RWPE1 (cell line): ENCODE results near the gene LAMA5.
A peak's percentile ranks its signal among the peaks of the same experiment; 100 is the strongest.

Source experiments
- CTCF ChIA-PET: fragments of 350-600 bp; sonication (Branson Sonifier 250); formaldehyde crosslinking; extraction: SDS; loops from one replicate; lab custom pipeline; 2021; lab: Yijun Ruan, JAX
- POLR2A ChIA-PET: fragments of 400-600 bp; formaldehyde crosslinking; extraction: SDS; loops from one replicate; lab custom pipeline; 2020; ENCODE audit warnings: antibody characterized with exemption; ENCODE audit not compliant: low non-redundant PET; lab: Yijun Ruan, JAX
- DNase-seq: peaks from one replicate; pipeline ENCODE4 v3.0.0; 2012; ENCODE audit warnings: low spot score
- H3K27ac ChIP-seq: fragments of 450-650 bp; 2 replicates; pipeline ENCODE4 v1.5.1; 2017
- TF ChIP-seq, protein P1 (sequence below): fragments of 450-650 bp; conservative IDR thresholded peaks from 2 replicates; pipeline ENCODE4 v1.5.1; 2017; ENCODE audit warnings: low read depth, mild to moderate bottlenecking

The LAMA5 gene

DNA sequence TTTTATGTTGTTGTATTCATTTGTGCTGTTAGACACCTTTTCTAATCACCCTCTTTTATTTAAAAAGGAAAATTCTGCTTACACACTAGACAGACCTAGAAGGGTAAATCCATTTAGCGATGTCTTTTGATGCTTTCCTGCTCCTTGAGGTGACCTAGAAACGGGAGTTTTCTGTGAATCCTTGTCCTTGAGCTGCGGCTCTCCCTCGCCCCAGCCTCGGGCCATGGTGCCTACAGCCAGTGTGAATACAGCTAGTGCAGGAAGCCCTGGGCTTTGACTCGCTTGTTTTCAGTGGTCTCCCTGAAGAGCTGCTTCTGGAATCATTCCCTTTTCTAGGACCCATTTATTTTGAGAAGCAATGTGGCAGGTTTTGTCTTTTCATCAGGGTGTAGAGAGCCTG lies 82.0 kb downstream of the LAMA5 start:
- POLR2A ChIA-PET: interaction anchor here (0.6 kb wide), 1 partner anchor 20 kb away, joined by 4 read pairs; no protein-coding TSS in a partner anchor
- CTCF ChIA-PET: interaction anchor here (0.6 to 0.8 kb wide), 2 partner anchors 11 to 33 kb away, joined by 3 read pairs; no protein-coding TSS in a partner anchor

DNA sequence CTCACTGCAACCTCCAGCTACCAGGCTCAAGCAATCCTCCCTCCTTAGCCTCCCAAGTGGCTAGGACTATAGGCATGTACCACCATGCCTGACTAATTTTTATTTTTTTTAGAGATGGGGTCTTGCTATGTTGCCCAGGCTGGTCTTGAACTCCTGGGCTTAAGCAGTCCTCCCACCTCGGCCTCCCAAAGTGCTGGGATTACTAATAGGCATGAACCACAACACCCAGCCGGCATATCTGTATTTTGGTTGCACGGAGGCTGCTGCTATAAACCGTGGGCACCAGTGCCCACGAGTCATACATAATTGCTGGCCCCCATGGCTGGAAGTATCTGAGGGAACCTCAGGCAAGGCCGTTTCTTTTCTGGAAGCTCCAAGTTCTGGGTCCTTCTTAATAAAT lies 82.7 kb downstream of the LAMA5 start:
- ChIA-PET CTCF (interaction anchor here (0.5 to 1.0 kb wide), 5 partner anchors 10 to 352 kb away, joined by 3 to 4 read pairs (median 3); no protein-coding TSS in a partner anchor), POLR2A (no interaction called here)
- no peak overlapping the region for H3K27ac ChIP-seq
- no peak for DNase-seq
- TF ChIP-seq, protein P1, sequence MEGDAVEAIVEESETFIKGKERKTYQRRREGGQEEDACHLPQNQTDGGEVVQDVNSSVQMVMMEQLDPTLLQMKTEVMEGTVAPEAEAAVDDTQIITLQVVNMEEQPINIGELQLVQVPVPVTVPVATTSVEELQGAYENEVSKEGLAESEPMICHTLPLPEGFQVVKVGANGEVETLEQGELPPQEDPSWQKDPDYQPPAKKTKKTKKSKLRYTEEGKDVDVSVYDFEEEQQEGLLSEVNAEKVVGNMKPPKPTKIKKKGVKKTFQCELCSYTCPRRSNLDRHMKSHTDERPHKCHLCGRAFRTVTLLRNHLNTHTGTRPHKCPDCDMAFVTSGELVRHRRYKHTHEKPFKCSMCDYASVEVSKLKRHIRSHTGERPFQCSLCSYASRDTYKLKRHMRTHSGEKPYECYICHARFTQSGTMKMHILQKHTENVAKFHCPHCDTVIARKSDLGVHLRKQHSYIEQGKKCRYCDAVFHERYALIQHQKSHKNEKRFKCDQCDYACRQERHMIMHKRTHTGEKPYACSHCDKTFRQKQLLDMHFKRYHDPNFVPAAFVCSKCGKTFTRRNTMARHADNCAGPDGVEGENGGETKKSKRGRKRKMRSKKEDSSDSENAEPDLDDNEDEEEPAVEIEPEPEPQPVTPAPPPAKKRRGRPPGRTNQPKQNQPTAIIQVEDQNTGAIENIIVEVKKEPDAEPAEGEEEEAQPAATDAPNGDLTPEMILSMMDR: no peak

More for the DNA sequence above, 82.0 kb downstream of the LAMA5 start:
- peak overlapping the region; percentile 6; the same call in 1 of the 2 replicates for H3K27ac ChIP-seq
- no peak for DNase-seq
- TF ChIP-seq, protein P1: no peak

DNA sequence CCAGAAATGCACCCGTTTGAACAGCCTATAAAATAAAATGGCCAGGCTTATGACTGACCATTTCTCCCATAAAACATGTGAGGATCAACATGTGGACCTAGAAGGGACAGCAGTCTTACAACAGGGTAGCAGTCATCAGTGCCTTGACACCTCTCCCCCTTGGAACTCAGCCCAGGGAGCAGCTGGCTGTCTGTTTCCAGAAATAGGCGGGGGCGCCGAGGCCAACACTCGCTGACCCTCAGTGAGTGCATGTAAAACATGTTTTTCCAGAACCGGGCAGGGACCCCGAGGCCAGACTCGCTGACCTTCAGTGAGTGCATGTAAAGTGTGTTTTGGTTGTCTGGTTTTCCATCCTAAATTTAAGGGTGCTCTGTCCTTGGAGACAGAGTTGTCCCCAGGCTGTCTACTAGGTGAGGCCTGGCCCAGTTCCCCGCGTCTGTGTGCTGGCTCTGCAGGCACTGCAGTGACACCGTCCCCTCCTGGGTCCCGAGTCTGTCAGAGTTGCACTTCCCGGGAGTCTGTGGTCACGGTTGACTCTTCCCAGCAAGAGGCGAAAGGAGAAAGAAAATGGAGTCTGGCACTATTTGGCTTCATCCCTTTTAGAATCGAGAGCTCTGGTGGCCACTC lies 84.1 kb downstream of the LAMA5 start:
- ChIA-PET CTCF (interaction anchor here (0.7 kb wide), 1 partner anchor 87 kb away, joined by 3 read pairs; no protein-coding TSS in a partner anchor), POLR2A (no interaction called here)
- DNase-seq: no peak
- no peak overlapping the region for H3K27ac ChIP-seq
- TF ChIP-seq, protein P1: no peak

DNA sequence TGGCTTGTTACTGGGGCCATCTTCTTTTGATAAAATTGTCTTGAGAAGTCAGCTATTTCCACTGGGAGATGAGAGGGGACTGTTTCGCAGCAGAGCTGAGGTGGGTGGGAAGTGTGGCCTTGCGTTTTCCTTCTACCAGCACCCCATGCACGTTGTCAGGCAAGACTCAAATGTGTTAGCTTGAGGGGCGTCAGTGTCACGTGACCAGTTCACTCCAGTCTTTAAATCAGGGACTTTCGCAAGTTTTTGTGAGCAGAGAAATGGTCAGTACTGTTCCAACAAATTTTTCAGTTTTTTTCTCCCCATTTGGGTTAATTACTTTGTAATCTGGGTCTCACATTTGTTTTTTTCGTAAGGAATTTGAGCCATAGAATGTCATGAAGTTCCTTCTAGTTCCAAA lies 85.0 kb downstream of the LAMA5 start:
- no peak overlapping the region for H3K27ac ChIP-seq
- DNase-seq: no peak
- ChIA-PET CTCF (interaction anchor here (0.6 to 0.7 kb wide), 2 partner anchors 128 to 295 kb away, joined by 3 to 5 read pairs; no protein-coding TSS in a partner anchor), POLR2A (no interaction called here)
- TF ChIP-seq, protein P1: no peak

DNA sequence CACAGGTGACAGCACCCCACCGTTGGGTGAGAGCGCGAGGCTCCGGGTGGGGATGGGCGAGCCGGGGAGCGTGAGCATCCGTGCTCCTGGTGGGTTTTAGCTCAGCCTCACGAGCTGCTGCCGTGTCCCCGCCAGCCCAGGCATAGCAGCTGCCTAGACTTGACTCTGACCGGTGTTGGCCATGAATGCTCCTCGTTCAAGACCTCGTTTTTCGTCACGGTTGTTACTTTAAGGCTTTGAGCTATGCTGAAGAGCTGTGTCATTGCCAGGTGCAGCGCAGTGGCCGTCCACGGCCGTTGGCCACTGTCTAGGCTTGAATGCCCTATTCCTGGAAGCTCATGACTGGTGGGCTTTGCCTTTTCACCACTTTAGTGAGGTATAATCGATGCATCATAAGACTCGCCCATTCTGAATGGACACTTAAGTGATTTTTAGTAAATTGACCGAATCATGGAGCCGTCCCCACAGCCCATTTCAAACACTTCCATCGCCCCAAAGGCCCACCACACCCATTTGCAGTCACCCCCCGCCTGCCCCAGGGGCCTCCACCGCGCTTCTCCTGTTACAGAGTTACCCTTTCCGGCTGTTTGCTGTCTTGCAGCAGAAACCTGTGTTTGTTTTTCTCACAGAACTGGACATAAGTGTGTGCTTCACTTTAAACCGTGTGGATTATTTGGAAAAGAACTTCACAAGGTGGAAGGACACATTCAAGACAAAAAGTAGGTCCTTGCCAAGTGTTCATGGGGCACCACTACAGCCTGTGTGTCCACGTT lies 85.8 kb downstream of the LAMA5 start:
- TF ChIP-seq, protein P1: no peak
- H3K27ac ChIP-seq: no peak overlapping the region
- DNase-seq: no peak
- ChIA-PET POLR2A (no interaction called here), CTCF (interaction anchor here (0.6 to 0.7 kb wide), 2 partner anchors 20 to 296 kb away, joined by 3 to 4 read pairs; no protein-coding TSS in a partner anchor)

DNA sequence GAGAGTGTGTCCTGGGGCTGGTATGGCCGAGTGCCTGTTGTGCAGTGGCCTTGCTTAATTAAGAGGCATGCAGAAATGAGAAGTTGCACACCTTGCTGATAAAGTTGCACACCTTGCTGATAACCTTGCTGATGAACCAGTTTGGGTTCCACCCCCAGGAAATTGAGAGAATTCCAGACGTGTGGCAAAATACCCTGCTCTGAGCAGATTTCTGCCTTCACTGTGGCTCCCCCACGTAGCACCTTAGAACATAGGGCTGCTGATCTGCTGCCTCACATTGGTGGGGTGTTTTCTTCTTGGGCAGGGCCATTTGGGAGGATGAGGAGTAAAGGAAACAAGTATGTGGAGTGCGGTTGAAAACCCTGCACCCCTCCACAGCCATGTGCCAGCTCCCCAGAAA lies 86.8 kb downstream of the LAMA5 start:
- POLR2A ChIA-PET: no interaction called here

More for the DNA sequence above, 86.8 kb downstream of the LAMA5 start:
- TF ChIP-seq, protein P1: no peak
- no peak for DNase-seq
- CTCF ChIA-PET: no interaction called here
- H3K27ac ChIP-seq: no peak overlapping the region
